HG02884 (cell line): ENCODE measurements around the gene ATF7IP2.
A peak's percentile ranks its signal among the peaks of the same experiment; 100 is the strongest.
"Not testable (repeated sequence)": the region's sequence is repeated elsewhere in the genome, so short reads cannot be mapped to it uniquely, and the experiment has no call there.

Experiments
- ATAC-seq: cut with Tn5 transposase; IDR thresholded peaks from one replicate; pipeline ENCODE4 v1.9.1; 2021; ENCODE audit warnings: mild to moderate bottlenecking, moderate library complexity; ENCODE audit not compliant: unreplicated experiment

ATF7IP2 gene

GRCh38 chr16:10385725-10386516 lies at the start of gene ATF7IP2:
Gene ATF7IP2, plus strand, starts transcription at chr16:10386061. Its CDS starts 44,560 bp downstream, at chr16:10430621.
- ATAC-seq: peak; percentile 86

GRCh38 chr16:10338426-10338825 lies 47.4 kb upstream of the ATF7IP2 start:
- ATAC-seq: no peak

- ATAC-seq: no peak
Observed at GRCh38 chr16:10339777-10340732, 45.8 kb upstream of the ATF7IP2 start.

GRCh38 chr16:10343124-10343760 lies 42.6 kb upstream of the ATF7IP2 start:
- ATAC-seq: no peak

GRCh38 chr16:10344699-10345098 lies 41.2 kb upstream of the ATF7IP2 start:
- not testable (repeated sequence) for ATAC-seq

GRCh38 chr16:10345629-10346028 lies 40.2 kb upstream of the ATF7IP2 start:
- no peak for ATAC-seq

- no peak for ATAC-seq
Observed at GRCh38 chr16:10349851-10350250, 36.0 kb upstream of the ATF7IP2 start.

- ATAC-seq: no peak
Observed at GRCh38 chr16:10352262-10352661, 33.6 kb upstream of the ATF7IP2 start.

- no peak for ATAC-seq
Observed at GRCh38 chr16:10355589-10355988, 30.3 kb upstream of the ATF7IP2 start.

- no peak for ATAC-seq
Observed at GRCh38 chr16:10356870-10357842, 28.7 kb upstream of the ATF7IP2 start.

- not testable (repeated sequence) for ATAC-seq
Observed at GRCh38 chr16:10361747-10362076, 24.1 kb upstream of the ATF7IP2 start.

- no peak for ATAC-seq
Observed at GRCh38 chr16:10362077-10362863, 23.6 kb upstream of the ATF7IP2 start.

GRCh38 chr16:10362864-10363197 lies 23.0 kb upstream of the ATF7IP2 start:
- ATAC-seq: not testable (repeated sequence)

- not testable (repeated sequence) for ATAC-seq
Observed at GRCh38 chr16:10366619-10367018, 19.2 kb upstream of the ATF7IP2 start.

GRCh38 chr16:10367616-10368188 lies 18.2 kb upstream of the ATF7IP2 start:
- ATAC-seq: no peak

- no peak for ATAC-seq
Observed at GRCh38 chr16:10368969-10369551, 16.8 kb upstream of the ATF7IP2 start.

- no peak for ATAC-seq
Observed at GRCh38 chr16:10370096-10370726, 15.7 kb upstream of the ATF7IP2 start.

- ATAC-seq: no peak
Observed at GRCh38 chr16:10371592-10371991, 14.3 kb upstream of the ATF7IP2 start.
